ENCODE results near the gene CTNNBL1. TPM values are rescaled to one million over a fixed set of nuclear protein-coding genes. Genes with fewer than 3 reads are reported as not detected.
"Not testable (repeated sequence)": the region's sequence is repeated elsewhere in the genome, so short reads cannot be mapped to it uniquely, and the experiment has no call there.

Gene CTNNBL1
- total and polyA plus RNA-seq, 3 donors from 2014 or later, result 50.4 to 119 (median 61.0) TPM

DNA sequence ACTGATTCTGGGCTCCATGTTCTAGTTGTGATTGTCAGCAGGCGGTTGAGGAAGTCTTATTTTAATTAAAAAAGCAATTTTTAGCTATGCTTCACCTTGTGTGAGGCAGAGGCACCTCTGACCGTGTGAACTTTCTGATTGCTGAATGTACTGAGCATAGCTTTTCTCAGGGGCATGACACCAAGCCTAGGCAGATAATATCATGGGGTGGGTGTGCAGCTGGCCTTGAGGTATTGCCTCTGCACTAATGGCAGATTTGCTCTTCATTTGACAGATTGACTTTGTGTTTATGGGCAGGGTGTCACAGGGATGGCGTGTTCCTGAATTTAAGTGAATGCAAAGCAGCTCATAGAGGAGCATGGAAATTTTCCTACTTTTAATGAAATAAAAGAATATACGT is 19.6 kb downstream of the CTNNBL1 start:
- WGBS, 2 donors, result 84 to 93% methylated on average over 4 of the region's 4 CpGs
- H3K27me3 ChIP-seq, result no peaks in the 10 kb centered on the region

GRCh38 chr20:37714978-37715672 is 21.3 kb downstream of the CTNNBL1 start:
- no peak for DNase-seq
- no peaks in the 10 kb centered on the region for H3K36me3 ChIP-seq (ENCODE audit: low read depth, missing control alignments)
- TF ChIP-seq CTCF (IDR thresholded peaks at IDR 0.05) (no peak), POLR2A (IDR thresholded peaks at IDR 0.05) (no peak)
- H3K4me3 ChIP-seq, result no peak overlapping the region
- WGBS, 2 donors, result 77 to 82% methylated on average over 10 of the region's 10 CpGs
- H3K27ac ChIP-seq, result no peak overlapping the region
- H3K4me1 ChIP-seq, result peaks cover 27% of the 10 kb centered on the region
- H3K9me3 ChIP-seq, result no peaks in the 10 kb centered on the region
- no peaks in the 10 kb centered on the region for H3K27me3 ChIP-seq
- intact Hi-C loops (cut with DNase I; ENCODE audit: low total_unique reads), result no loop called here

More for the DNA sequence above, 19.6 kb downstream of the CTNNBL1 start:
- intact Hi-C loops (cut with DNase I; ENCODE audit: low total_unique reads), result no loop called here
- no peak for DNase-seq
- no peak overlapping the region for H3K27ac ChIP-seq
- no peak overlapping the region for H3K4me3 ChIP-seq
- TF ChIP-seq POLR2A (IDR thresholded peaks at IDR 0.05) (no peak), CTCF (IDR thresholded peaks at IDR 0.05) (no peak)
- peaks cover 33% of the 10 kb centered on the region for H3K4me1 ChIP-seq
- H3K9me3 ChIP-seq, result no peaks in the 10 kb centered on the region
- H3K36me3 ChIP-seq (ENCODE audit: low read depth, missing control alignments), result no peaks in the 10 kb centered on the region

GRCh38 chr20:37721751-37722150 is 27.9 kb downstream of the CTNNBL1 start:
- no peak overlapping the region for H3K4me3 ChIP-seq
- intact Hi-C loops (cut with DNase I; ENCODE audit: low total_unique reads), result no loop called here
- no peaks in the 10 kb centered on the region for H3K36me3 ChIP-seq (ENCODE audit: low read depth, missing control alignments)
- H3K9me3 ChIP-seq, result no peaks in the 10 kb centered on the region
- DNase-seq, result no peak
- no peak for TF ChIP-seq POLR2A (IDR thresholded peaks at IDR 0.05)
- H3K27ac ChIP-seq, result no peak overlapping the region
- 96 to 100% methylated on average over 1 of the region's 1 CpG for WGBS, 2 donors
- H3K27me3 ChIP-seq, result no peaks in the 10 kb centered on the region
- H3K4me1 ChIP-seq, result no peaks in the 10 kb centered on the region

DNA sequence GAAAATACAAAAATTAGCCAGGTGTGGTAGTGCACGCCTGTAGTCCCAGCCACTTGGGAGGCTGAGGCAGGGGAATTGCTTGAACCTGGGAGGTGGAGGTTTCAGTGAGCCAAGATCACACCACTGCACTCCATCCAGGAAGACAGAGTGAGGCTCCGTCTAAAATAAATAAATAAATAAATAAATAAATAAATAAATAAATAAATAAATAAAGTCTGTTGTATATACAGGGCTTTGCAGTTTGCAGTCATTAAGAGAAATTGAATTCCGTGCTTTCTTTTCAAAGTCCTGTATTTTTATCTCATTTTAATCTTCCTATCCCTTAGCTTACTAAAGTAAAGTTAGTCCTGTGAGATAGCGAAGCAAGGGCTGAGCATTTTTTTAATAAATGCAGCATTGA is 28.5 kb downstream of the CTNNBL1 start:
- H3K4me3 ChIP-seq; H3K36me3 ChIP-seq (ENCODE audit: low read depth, missing control alignments); H3K9me3 ChIP-seq; H3K27ac ChIP-seq; H3K27me3 ChIP-seq; H3K4me1 ChIP-seq; intact Hi-C loops (cut with DNase I; ENCODE audit: low total_unique reads); DNase-seq: not testable (repeated sequence)
- WGBS, 2 donors, result 93 to 96% methylated on average over 4 of the region's 4 CpGs

DNA sequence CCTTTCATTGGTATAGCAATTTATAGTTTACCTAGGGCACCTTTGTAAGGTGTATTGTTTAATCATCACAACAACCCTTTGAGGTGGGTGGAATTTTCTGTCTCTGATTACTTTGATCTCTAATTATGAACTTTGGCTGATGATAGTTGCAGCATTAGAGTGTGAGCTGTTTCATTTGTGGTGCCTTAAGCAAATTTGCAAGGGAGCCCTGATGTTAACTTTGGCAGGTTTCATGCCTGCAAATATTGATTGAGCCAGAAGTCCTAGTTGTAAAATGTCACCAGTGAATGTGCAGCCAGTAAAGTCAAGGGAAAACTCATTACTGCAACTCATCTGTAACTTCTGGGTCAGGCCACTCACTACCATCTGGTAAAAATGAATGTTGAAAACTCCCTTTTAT is 29.8 kb downstream of the CTNNBL1 start:
- Histone ChIP-seq H3K27me3 (no peaks in the 10 kb centered on the region), H3K9me3 (no peaks in the 10 kb centered on the region), H3K36me3 (ENCODE audit: low read depth, missing control alignments) (no peaks in the 10 kb centered on the region), H3K4me3 (no peak overlapping the region), H3K27ac (no peak overlapping the region), H3K4me1 (no peaks in the 10 kb centered on the region)
- intact Hi-C loops (cut with DNase I; ENCODE audit: low total_unique reads), result no loop called here
- TF ChIP-seq POLR2A (IDR thresholded peaks at IDR 0.05) (no peak), CTCF (IDR thresholded peaks at IDR 0.05) (no peak)
- no peak for DNase-seq

GRCh38 chr20:37725165-37725564 is 31.3 kb downstream of the CTNNBL1 start:
- WGBS, 2 donors, result 93 to 96% methylated on average over 7 of the region's 7 CpGs
- Histone ChIP-seq H3K9me3 (no peaks in the 10 kb centered on the region), H3K27me3 (no peaks in the 10 kb centered on the region), H3K36me3 (ENCODE audit: low read depth, missing control alignments) (no peaks in the 10 kb centered on the region), H3K4me1 (no peaks in the 10 kb centered on the region), H3K27ac (no peak overlapping the region), H3K4me3 (no peak overlapping the region)
- intact Hi-C loops (cut with DNase I; ENCODE audit: low total_unique reads), result no loop called here
- TF ChIP-seq POLR2A (IDR thresholded peaks at IDR 0.05), result no peak
- no peak for TF ChIP-seq CTCF (IDR thresholded peaks at IDR 0.05)
- DNase-seq, result no peak

All from testis (tissue), 3 donors.